ENCODE data around the gene PLEKHO2.

Gene PLEKHO2

DNA sequence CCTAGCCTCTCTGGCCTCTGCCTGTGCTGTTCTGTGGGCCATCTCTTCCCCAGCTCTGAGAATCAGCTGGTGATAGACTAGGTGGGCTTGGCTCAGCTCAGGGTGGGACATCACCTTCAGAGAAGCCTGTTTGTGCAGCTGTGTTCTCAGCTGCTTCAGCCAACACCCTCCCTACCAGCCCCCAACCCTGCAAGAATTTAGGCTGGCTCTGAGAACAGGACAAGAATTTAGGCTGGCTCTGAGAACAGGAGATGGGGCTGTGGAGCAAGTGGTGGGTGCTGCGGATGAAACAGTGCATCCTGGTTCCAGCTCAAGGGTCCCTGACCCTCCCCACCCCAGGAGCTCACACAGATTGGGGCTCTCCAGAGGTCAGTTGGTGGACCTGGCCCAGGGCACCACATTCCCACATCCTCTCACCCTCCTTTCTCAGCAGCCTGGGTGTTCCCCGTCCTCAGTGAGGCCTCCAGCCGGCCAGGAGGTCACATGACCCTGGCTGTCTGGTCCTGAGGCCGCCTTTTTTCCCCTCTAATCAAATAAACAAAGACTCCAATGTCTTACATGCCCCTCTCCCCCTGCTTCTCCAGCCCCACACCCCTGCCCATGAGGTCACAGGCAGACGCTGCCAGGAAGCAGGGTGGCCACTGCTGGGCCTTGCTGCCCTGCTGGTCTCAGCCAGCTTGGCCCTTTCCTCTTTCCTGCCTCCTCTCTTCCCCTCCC lies 14.9 kb downstream of the PLEKHO2 start:
- Histone ChIP-seq H3K4me3 (replicated peaks; ENCODE audit: insufficient read depth, low read length) (no peak overlapping the region), H3K27me3 (ENCODE audit: insufficient read depth, poor library complexity, severe bottlenecking) (no peaks in the 10 kb centered on the region), H3K27ac (replicated peaks) (no peak overlapping the region)
- DNase-seq (ENCODE audit: low read depth in 1 of 2, low spot score in 1 of 2), result no peak
- no peak for TF ChIP-seq SPI1 (IDR thresholded peaks at IDR 0.05; ENCODE audit: borderline replicate concordance, low read depth)
- no peak for TF ChIP-seq CTCF (IDR thresholded peaks at IDR 0.05; ENCODE audit: insufficient read depth, low read length)
- TF ChIP-seq REST (IDR thresholded peaks at IDR 0.05; ENCODE audit: insufficient replicate concordance, low read depth), result no peak
- TF ChIP-seq GABPA (IDR thresholded peaks at IDR 0.05; ENCODE audit: low read depth), result no peak
- no peak for TF ChIP-seq POLR2AphosphoS5 (IDR thresholded peaks at IDR 0.05; ENCODE audit: low read depth)

DNA sequence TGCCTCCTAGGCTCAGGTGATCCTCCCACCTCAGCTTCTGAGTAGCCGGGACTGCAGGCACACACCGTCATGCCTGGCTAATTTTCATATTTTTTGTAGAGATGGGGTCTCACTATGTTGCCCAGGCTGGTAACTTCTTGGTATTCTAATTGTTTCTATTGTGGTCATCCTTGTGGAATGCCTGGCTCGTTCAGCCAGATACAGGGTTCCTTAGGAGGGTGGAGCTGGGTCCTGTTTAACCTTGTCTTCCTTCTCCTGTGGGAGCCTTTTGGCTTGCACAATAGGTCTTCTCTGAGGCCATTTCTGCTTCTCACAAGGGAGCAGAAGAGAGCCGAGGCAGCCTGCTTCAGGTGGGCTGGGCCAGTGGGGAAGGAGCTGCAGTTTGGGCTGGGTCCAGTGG lies 15.7 kb downstream of the PLEKHO2 start:
- H3K4me3 ChIP-seq (replicated peaks; ENCODE audit: insufficient read depth, low read length), result no peak overlapping the region
- peak in 1 of 2 experiments; percentile 63 for DNase-seq (ENCODE audit: low read depth in 1 of 2, low spot score in 1 of 2)
- no peak overlapping the region for H3K27ac ChIP-seq (replicated peaks)
- TF ChIP-seq POLR2AphosphoS5 (IDR thresholded peaks at IDR 0.05; ENCODE audit: low read depth) (no peak), GABPA (IDR thresholded peaks at IDR 0.05; ENCODE audit: low read depth) (no peak), REST (IDR thresholded peaks at IDR 0.05; ENCODE audit: insufficient replicate concordance, low read depth) (no peak), SPI1 (IDR thresholded peaks at IDR 0.05; ENCODE audit: borderline replicate concordance, low read depth) (peak; percentile 62; the same call in 1 of the 2 replicates), CTCF (IDR thresholded peaks at IDR 0.05; ENCODE audit: insufficient read depth, low read length) (no peak)
- H3K27me3 ChIP-seq (ENCODE audit: insufficient read depth, poor library complexity, severe bottlenecking), result no peaks in the 10 kb centered on the region

DNA sequence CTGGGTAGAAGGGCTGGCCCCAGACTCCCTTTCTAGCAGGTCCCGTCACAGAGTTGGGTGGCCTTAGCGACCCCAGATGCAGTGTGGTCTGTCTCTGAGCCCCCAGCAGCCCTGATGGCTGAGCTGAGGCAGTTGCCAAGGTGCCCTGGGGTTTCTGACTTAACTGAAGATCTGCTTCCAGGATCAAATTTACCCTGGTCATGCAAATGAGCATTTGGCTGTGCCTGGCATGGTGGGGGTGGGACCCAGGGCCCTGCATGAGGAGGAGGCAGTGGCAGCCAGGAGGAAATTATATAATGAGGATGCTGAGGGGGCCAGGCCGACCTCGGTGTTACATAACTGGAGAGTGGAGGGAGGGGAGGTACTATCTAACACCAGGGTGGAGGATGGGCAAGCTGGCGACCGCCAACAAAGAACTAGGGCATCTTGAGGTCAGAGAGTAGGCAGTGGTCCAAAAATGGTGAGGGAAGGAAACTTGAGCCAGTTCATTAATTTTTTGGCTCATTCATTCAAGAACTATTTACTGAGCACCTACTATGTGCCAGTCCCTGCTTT lies 16.4 kb downstream of the PLEKHO2 start:
- Histone ChIP-seq H3K27ac (replicated peaks) (no peak overlapping the region), H3K4me3 (replicated peaks; ENCODE audit: insufficient read depth, low read length) (no peak overlapping the region), H3K27me3 (ENCODE audit: insufficient read depth, poor library complexity, severe bottlenecking) (no peaks in the 10 kb centered on the region)
- DNase-seq (ENCODE audit: low read depth in 1 of 2, low spot score in 1 of 2), result no peak
- TF ChIP-seq REST (IDR thresholded peaks at IDR 0.05; ENCODE audit: insufficient replicate concordance, low read depth) (no peak), CTCF (IDR thresholded peaks at IDR 0.05; ENCODE audit: insufficient read depth, low read length) (no peak), POLR2AphosphoS5 (IDR thresholded peaks at IDR 0.05; ENCODE audit: low read depth) (no peak), GABPA (IDR thresholded peaks at IDR 0.05; ENCODE audit: low read depth) (no peak), SPI1 (IDR thresholded peaks at IDR 0.05; ENCODE audit: borderline replicate concordance, low read depth) (no peak)
